Progenitor cell of endocrine pancreas (in vitro differentiated cells): ENCODE data around the gene PHAF1. TPM values are rescaled to one million over a fixed set of nuclear protein-coding genes. Genes with fewer than 3 reads are reported as not detected.

Experiments used
- DNase-seq: peaks from one replicate; pipeline ENCODE4 v3.0.0; 2021; ENCODE audit warnings: low spot score; ENCODE audit not compliant: unreplicated experiment
- H3K27ac Mint-ChIP-seq: 2 replicates; pipeline ENCODE4 v1.8.0; 2021; ENCODE audit warnings: mild to moderate bottlenecking, moderate library complexity, mixed read lengths
- H3K27me3 Mint-ChIP-seq: 2 replicates; pipeline ENCODE4 v1.8.0; 2021; ENCODE audit warnings: mixed read lengths
- H3K36me3 Mint-ChIP-seq: 2 replicates; pipeline ENCODE4 v1.8.0; 2022; ENCODE audit warnings: mixed read lengths; ENCODE audit not compliant: insufficient read depth
- H3K4me1 Mint-ChIP-seq: 2 replicates; pipeline ENCODE4 v1.8.0; 2021; ENCODE audit warnings: low read depth, mixed read lengths
- H3K4me3 Mint-ChIP-seq: 2 replicates; pipeline ENCODE4 v1.8.0; 2021; ENCODE audit warnings: low read depth, mild to moderate bottlenecking, moderate library complexity, mixed read lengths
- H3K9me3 Mint-ChIP-seq: 2 replicates; pipeline ENCODE4 v1.8.0; 2021; ENCODE audit warnings: low read depth, mixed read lengths
- CTCF ChIP-seq: fragments of 200-600 bp; sonication (generic); IDR thresholded peaks from one replicate; pipeline ENCODE4 v1.5.0; 2021; ENCODE audit warnings: antibody characterized with exemption, mild to moderate bottlenecking; ENCODE audit not compliant: unreplicated experiment
- long read RNA-seq: library from polyadenylated mRNA; unstranded; transcript quantifications from one replicate; pipeline ENCODE4 v2.0.0, GENCODE V29; 2020
- total RNA-seq: library from RNA; stranded (reverse); gene quantifications from 2 replicates; pipeline ENCODE4 v1.2.1, GENCODE V29; 2021

Gene PHAF1
- 20.4 and 21.0 TPM in 2 replicates for total RNA-seq
- long read RNA-seq, transcript C16orf70-201 (16 exons, 2,865 nt): minor isoform, 14 of 73 reads
- long read RNA-seq, transcript C16orf70-208 (17 exons, 1,353 nt): major isoform, 26 of 73 reads
- long read RNA-seq, partial matches to known transcripts: 4 of 73 reads
- long read RNA-seq, other reads (novel, unspliced or antisense): 29 of 73 reads

- DNase-seq: peak; percentile 98
- Mint-ChIP-seq H3K4me3 (peak within 1 kb of the TSS; percentile 98), H3K36me3 (peaks cover 2% of the 10 kb centered on the region), H3K27me3 (no peaks in the 10 kb centered on the region), H3K27ac (peak within 1 kb of the TSS; percentile 96), H3K4me1 (peaks cover 18% of the 10 kb centered on the region), H3K9me3 (no peaks in the 10 kb centered on the region)
- no peak for TF ChIP-seq CTCF
Measured at GRCh38 chr16:67109407-67110135, at the start of gene PHAF1. Gene PHAF1 (plus strand): TSS chr16:67109941. CDS start chr16:67110176, 235 bp downstream.

- no peak for TF ChIP-seq CTCF
- H3K9me3 Mint-ChIP-seq: no peaks in the 10 kb centered on the region
- DNase-seq: no peak
- peaks cover 13% of the 10 kb centered on the region for H3K36me3 Mint-ChIP-seq
- no peak overlapping the region for H3K4me3 Mint-ChIP-seq
- H3K4me1 Mint-ChIP-seq: peaks cover 11% of the 10 kb centered on the region
- H3K27me3 Mint-ChIP-seq: no peaks in the 10 kb centered on the region
- H3K27ac Mint-ChIP-seq: no peak overlapping the region
Measured at GRCh38 chr16:67063008-67063407, 46.7 kb upstream of the PHAF1 start.

DNA sequence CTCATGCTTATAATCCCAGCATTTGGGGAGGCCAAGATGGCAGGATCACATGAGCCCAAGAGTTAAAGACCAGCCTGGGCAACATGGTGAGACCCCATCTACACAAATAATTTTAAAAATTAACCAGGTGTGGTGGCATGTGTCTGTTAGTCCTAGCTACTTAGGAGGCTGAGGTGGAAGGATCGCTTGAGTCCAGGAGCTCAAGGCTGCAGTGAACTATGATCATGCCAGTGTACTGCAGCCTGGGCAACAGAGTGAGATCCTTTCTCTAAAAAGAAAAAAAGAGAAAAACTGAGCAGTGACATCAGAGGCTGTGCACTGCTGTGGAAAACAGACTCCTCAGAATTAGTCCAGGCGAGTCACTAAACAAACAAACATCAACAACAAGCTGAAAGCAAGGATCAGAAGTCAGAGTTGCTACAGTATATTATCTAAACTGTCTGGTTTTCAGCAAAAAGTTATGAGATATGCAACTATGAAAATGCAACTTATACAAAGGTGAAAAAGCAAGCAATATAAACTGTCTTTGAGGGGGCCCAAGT lies 41.5 kb upstream of the PHAF1 start:
- H3K9me3 Mint-ChIP-seq: no peaks in the 10 kb centered on the region
- no peak for TF ChIP-seq CTCF
- no peaks in the 10 kb centered on the region for H3K4me1 Mint-ChIP-seq
- H3K27me3 Mint-ChIP-seq: no peaks in the 10 kb centered on the region
- H3K4me3 Mint-ChIP-seq: no peak overlapping the region
- no peak overlapping the region for H3K27ac Mint-ChIP-seq
- no peak for DNase-seq
- peaks cover 23% of the 10 kb centered on the region for H3K36me3 Mint-ChIP-seq

- TF ChIP-seq CTCF: no peak
- Mint-ChIP-seq H3K27ac (peak overlapping the region; percentile 59), H3K36me3 (peaks cover 23% of the 10 kb centered on the region), H3K4me3 (no peak overlapping the region), H3K4me1 (no peaks in the 10 kb centered on the region), H3K27me3 (no peaks in the 10 kb centered on the region), H3K9me3 (no peaks in the 10 kb centered on the region)
- DNase-seq: no peak
Measured at GRCh38 chr16:67071476-67072048, 38.2 kb upstream of the PHAF1 start.

DNA sequence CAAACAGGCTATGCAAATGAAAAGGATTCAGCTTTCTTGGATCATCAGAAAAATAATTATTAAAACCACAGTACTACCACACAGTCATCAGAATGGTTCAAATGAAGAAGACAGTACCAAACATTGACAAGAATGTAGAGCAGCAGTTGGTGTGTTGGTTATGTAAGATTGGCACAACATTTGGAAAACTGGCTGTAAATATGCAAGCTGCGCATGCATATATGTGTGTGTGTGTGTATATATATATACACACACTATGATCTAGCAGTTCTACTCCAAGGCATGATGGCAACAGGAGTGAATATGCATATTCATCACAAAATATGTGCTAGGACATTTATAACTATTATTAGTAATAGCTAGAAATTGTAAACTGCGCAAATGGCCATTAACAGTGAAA lies 34.4 kb upstream of the PHAF1 start:
- no peak for DNase-seq
- H3K27ac Mint-ChIP-seq: no peak overlapping the region
- H3K4me3 Mint-ChIP-seq: no peak overlapping the region
- TF ChIP-seq CTCF: no peak
- no peaks in the 10 kb centered on the region for H3K4me1 Mint-ChIP-seq
- no peaks in the 10 kb centered on the region for H3K36me3 Mint-ChIP-seq
- no peaks in the 10 kb centered on the region for H3K27me3 Mint-ChIP-seq
- H3K9me3 Mint-ChIP-seq: no peaks in the 10 kb centered on the region
